SK-N-SH treated with all-trans-retinoic acid at 6 μM for 48 hours (cell line): ENCODE data around the gene UQCR11.

Experiments used
- ATAC-seq: fragments of 200-7000 bp; cut with Tn5 transposase; 3 replicates; pipeline ENCODE4 v1.9.1; 2020; ENCODE audit warnings: mild to moderate bottlenecking, moderate library complexity
- ARNTL ChIP-seq: fragments of 450-650 bp; formaldehyde crosslinking; IDR thresholded peaks from 2 replicates; pipeline ENCODE4 v1.5.0; 2020; ENCODE audit warnings: low read depth, mild to moderate bottlenecking, moderate library complexity, borderline replicate concordance
- BACH2 ChIP-seq: fragments of 250-450 bp; sonication (Bioruptor Pico); IDR thresholded peaks from 2 replicates; pipeline ENCODE4 v1.9.0; 2021; ENCODE audit warnings: mild to moderate bottlenecking, borderline replicate concordance
- CSDC2 ChIP-seq: fragments of 250-450 bp; sonication (Bioruptor Pico); IDR thresholded peaks from 2 replicates; pipeline ENCODE4 v1.5.0; 2020; ENCODE audit warnings: mild to moderate bottlenecking, moderate library complexity
- ESRRG ChIP-seq: fragments of 250-450 bp; sonication (Bioruptor Pico); IDR thresholded peaks from 2 replicates; pipeline ENCODE4 v1.6.1; 2021; ENCODE audit warnings: mild to moderate bottlenecking
- ISL1 ChIP-seq: fragments of 250-450 bp; sonication (Bioruptor Pico); IDR thresholded peaks from 2 replicates; pipeline ENCODE4 v2.1.2; 2022; ENCODE audit warnings: mild to moderate bottlenecking, moderate library complexity
- RARB ChIP-seq: fragments of 250-450 bp; sonication (Bioruptor Pico); IDR thresholded peaks from 2 replicates; pipeline ENCODE4 v1.8.0; 2021; ENCODE audit warnings: mild to moderate bottlenecking, moderate library complexity
- TOX ChIP-seq: fragments of 250-450 bp; sonication (Bioruptor Pico); IDR thresholded peaks from 2 replicates; pipeline ENCODE4 v1.8.0; 2021; ENCODE audit warnings: mild to moderate bottlenecking, moderate library complexity, borderline replicate concordance
- ZFP3 ChIP-seq: fragments of 250-450 bp; sonication (Bioruptor Pico); IDR thresholded peaks from 2 replicates; pipeline ENCODE4 v1.5.0; 2020; ENCODE audit warnings: mild to moderate bottlenecking, moderate library complexity
- ZFP30 ChIP-seq: fragments of 450-650 bp; formaldehyde crosslinking; IDR thresholded peaks from 2 replicates; pipeline ENCODE4 v1.5.0; 2022; ENCODE audit warnings: mild to moderate bottlenecking, moderate library complexity
- ZNF70 ChIP-seq: fragments of 450-650 bp; formaldehyde crosslinking; IDR thresholded peaks from 2 replicates; pipeline ENCODE4 v1.5.0; 2020; ENCODE audit warnings: mild to moderate bottlenecking, moderate library complexity
- ZNF8 ChIP-seq: fragments of 450-650 bp; formaldehyde crosslinking; IDR thresholded peaks from 2 replicates; pipeline ENCODE4 v1.5.0; 2020; ENCODE audit warnings: mild to moderate bottlenecking, moderate library complexity
- TF ChIP-seq, protein P1 (sequence below): fragments of 250-450 bp; sonication (Bioruptor Pico); IDR thresholded peaks from 2 replicates; pipeline ENCODE4 v1.8.0; 2020; ENCODE audit warnings: mild to moderate bottlenecking, moderate library complexity, borderline replicate concordance
- TF ChIP-seq, protein P2 (sequence below): fragments of 250-450 bp; sonication (Bioruptor Pico); IDR thresholded peaks from 2 replicates; pipeline ENCODE4 v1.5.0; 2020; ENCODE audit warnings: mild to moderate bottlenecking, moderate library complexity
- TF ChIP-seq, protein P3 (sequence below): fragments of 250-450 bp; sonication (Bioruptor Pico); IDR thresholded peaks from 2 replicates; pipeline ENCODE4 v1.8.0; 2021; ENCODE audit warnings: low read depth, mild to moderate bottlenecking, moderate library complexity, borderline replicate concordance
- TF ChIP-seq, protein P4 (sequence below): fragments of 250-450 bp; sonication (Bioruptor Pico); IDR thresholded peaks from 2 replicates; pipeline ENCODE4 v1.5.1; 2020; ENCODE audit warnings: low read depth, mild to moderate bottlenecking, moderate library complexity
- TF ChIP-seq, protein P5 (sequence below): fragments of 250-450 bp; sonication (Bioruptor Pico); IDR thresholded peaks from 2 replicates; pipeline ENCODE4 v1.5.1; 2021; ENCODE audit warnings: mild to moderate bottlenecking, moderate library complexity

The UQCR11 gene

DNA sequence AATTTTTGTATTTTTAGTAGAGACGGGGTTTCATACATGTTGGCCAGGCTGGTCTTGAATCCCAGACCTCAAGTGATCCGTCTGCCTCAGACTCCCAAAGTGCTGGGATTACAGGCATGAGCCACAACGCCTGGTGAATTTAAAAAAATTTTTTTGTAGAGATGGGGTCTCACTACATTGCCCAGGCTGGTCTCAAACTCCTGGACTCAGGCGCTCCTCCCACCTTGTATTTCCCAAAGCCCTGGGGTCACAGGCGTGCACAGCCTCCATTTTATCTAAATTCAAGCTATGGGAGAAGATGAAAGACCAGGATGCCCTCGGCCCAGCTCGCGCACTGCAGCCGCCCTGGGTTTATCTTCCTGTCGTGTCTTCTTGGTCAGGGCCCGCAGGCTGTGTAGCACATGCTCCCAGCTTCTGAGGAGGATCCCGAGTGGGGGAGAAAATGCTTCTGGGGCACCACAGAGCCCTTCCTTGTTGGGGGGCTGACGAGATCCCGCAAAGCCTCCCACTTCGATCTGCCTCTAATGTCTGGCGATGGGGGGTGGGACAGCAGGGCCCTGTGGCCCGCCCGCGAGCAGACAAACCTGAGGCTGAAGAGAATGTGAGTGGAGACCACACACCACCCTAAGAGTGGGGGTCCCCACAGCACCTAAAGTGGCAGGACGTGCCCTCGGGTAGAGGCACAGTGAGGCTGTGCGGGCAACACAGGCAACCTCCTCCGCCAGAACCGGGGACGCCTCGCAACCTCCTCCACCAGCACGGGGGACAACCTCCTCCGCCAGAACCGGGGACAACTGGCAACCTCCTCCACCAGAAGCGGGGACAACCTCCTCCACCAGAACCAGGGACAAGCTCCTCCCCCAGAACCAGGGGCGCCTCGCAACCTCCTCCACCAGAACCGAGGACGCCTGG is 31.3 kb upstream of the UQCR11 start (continued):
- TF ChIP-seq, protein P1, sequence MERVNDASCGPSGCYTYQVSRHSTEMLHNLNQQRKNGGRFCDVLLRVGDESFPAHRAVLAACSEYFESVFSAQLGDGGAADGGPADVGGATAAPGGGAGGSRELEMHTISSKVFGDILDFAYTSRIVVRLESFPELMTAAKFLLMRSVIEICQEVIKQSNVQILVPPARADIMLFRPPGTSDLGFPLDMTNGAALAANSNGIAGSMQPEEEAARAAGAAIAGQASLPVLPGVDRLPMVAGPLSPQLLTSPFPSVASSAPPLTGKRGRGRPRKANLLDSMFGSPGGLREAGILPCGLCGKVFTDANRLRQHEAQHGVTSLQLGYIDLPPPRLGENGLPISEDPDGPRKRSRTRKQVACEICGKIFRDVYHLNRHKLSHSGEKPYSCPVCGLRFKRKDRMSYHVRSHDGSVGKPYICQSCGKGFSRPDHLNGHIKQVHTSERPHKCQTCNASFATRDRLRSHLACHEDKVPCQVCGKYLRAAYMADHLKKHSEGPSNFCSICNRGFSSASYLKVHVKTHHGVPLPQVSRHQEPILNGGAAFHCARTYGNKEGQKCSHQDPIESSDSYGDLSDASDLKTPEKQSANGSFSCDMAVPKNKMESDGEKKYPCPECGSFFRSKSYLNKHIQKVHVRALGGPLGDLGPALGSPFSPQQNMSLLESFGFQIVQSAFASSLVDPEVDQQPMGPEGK (CRISPR knock-in tag): no peak
- no peak for TF ChIP-seq ZFP30 (CRISPR knock-in tag)
- no peak for TF ChIP-seq ESRRG (CRISPR knock-in tag)
- TF ChIP-seq RARB: no peak
- TF ChIP-seq ISL1 (CRISPR knock-in tag): no peak
- TF ChIP-seq, all 23 proteins: peak for 0

DNA sequence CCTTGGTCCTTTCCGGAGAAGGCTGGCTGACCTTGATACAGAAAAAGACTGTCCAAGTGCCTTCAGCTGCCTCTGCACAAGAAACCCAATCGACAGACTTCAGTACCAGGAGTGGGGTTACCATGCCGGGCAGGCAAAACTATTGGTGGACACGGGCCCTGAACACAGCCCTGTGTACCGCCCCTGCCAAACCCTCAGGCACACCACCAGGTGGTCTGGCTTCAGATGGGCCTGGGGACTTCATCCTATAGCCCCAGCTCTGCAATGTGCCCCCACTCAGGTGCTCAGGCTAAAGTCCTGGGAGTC is 29.6 kb upstream of the UQCR11 start:
- TF ChIP-seq BACH2 (CRISPR knock-in tag) (no peak), ZFP3 (no peak), ZNF70 (no peak), ZFP30 (CRISPR knock-in tag) (no peak), CSDC2 (CRISPR knock-in tag) (no peak), ESRRG (CRISPR knock-in tag) (no peak)
- TF ChIP-seq, protein P2, sequence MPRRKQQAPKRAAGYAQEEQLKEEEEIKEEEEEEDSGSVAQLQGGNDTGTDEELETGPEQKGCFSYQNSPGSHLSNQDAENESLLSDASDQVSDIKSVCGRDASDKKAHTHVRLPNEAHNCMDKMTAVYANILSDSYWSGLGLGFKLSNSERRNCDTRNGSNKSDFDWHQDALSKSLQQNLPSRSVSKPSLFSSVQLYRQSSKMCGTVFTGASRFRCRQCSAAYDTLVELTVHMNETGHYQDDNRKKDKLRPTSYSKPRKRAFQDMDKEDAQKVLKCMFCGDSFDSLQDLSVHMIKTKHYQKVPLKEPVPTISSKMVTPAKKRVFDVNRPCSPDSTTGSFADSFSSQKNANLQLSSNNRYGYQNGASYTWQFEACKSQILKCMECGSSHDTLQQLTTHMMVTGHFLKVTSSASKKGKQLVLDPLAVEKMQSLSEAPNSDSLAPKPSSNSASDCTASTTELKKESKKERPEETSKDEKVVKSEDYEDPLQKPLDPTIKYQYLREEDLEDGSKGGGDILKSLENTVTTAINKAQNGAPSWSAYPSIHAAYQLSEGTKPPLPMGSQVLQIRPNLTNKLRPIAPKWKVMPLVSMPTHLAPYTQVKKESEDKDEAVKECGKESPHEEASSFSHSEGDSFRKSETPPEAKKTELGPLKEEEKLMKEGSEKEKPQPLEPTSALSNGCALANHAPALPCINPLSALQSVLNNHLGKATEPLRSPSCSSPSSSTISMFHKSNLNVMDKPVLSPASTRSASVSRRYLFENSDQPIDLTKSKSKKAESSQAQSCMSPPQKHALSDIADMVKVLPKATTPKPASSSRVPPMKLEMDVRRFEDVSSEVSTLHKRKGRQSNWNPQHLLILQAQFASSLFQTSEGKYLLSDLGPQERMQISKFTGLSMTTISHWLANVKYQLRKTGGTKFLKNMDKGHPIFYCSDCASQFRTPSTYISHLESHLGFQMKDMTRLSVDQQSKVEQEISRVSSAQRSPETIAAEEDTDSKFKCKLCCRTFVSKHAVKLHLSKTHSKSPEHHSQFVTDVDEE: no peak
- TF ChIP-seq, protein P3, sequence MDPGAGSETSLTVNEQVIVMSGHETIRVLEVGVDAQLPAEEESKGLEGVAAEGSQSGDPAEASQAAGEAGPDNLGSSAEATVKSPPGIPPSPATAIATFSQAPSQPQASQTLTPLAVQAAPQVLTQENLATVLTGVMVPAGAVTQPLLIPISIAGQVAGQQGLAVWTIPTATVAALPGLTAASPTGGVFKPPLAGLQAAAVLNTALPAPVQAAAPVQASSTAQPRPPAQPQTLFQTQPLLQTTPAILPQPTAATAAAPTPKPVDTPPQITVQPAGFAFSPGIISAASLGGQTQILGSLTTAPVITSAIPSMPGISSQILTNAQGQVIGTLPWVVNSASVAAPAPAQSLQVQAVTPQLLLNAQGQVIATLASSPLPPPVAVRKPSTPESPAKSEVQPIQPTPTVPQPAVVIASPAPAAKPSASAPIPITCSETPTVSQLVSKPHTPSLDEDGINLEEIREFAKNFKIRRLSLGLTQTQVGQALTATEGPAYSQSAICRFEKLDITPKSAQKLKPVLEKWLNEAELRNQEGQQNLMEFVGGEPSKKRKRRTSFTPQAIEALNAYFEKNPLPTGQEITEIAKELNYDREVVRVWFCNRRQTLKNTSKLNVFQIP (CRISPR knock-in tag): no peak
- TF ChIP-seq, protein P4, sequence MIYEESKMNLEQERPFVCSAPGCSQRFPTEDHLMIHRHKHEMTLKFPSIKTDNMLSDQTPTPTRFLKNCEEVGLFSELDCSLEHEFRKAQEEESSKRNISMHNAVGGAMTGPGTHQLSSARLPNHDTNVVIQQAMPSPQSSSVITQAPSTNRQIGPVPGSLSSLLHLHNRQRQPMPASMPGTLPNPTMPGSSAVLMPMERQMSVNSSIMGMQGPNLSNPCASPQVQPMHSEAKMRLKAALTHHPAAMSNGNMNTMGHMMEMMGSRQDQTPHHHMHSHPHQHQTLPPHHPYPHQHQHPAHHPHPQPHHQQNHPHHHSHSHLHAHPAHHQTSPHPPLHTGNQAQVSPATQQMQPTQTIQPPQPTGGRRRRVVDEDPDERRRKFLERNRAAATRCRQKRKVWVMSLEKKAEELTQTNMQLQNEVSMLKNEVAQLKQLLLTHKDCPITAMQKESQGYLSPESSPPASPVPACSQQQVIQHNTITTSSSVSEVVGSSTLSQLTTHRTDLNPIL (CRISPR knock-in tag): no peak
- TF ChIP-seq, protein P1 (CRISPR knock-in tag): no peak
- TF ChIP-seq, all 23 proteins: peak for 0
- no peak for ATAC-seq

DNA sequence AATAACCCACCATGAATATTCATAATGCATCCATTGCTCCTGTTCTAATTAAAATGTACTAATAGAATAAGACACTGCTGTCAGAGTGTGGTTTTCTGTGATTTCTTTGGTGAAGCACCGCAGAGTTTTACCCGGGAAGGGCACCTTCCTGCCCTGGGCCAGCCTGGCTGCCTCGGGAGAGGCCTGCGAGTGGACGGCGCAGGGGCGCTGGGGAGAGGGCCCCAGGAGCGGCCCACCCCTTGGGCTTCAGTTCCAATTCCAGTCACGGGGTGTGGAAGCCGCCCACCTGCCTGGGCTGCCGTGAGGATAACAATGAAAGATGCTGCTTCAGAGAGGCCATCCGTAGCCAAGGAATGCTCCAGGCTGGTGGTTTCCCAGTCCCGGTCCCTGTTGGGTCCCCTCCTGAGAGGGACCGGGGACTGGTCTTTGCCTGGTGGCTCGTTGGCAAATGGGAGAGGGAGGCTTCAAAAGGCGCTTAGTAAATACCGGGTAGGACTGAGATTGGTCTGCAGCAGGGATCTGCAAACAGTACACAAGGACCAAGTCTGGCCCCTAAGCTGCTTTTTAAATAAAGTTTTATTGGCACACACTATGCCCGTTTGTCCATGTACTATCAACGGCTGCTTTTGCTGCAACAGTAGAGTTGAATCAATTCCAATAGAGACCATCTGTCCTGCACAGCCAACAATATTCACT is 29.1 kb upstream of the UQCR11 start:
- no peak for ATAC-seq
- no peak for TF ChIP-seq CSDC2 (CRISPR knock-in tag)
- TF ChIP-seq ZNF8 (CRISPR knock-in tag): no peak
- TF ChIP-seq, protein P5, sequence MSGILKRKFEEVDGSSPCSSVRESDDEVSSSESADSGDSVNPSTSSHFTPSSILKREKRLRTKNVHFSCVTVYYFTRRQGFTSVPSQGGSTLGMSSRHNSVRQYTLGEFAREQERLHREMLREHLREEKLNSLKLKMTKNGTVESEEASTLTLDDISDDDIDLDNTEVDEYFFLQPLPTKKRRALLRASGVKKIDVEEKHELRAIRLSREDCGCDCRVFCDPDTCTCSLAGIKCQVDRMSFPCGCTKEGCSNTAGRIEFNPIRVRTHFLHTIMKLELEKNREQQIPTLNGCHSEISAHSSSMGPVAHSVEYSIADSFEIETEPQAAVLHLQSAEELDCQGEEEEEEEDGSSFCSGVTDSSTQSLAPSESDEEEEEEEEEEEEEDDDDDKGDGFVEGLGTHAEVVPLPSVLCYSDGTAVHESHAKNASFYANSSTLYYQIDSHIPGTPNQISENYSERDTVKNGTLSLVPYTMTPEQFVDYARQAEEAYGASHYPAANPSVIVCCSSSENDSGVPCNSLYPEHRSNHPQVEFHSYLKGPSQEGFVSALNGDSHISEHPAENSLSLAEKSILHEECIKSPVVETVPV (CRISPR knock-in tag): no peak
- TF ChIP-seq, protein P4 (CRISPR knock-in tag): no peak
- TF ChIP-seq, protein P2: no peak
- TF ChIP-seq TOX (CRISPR knock-in tag): no peak
- TF ChIP-seq RARB: no peak
- TF ChIP-seq, protein P1 (CRISPR knock-in tag): no peak
- no peak for TF ChIP-seq ARNTL (CRISPR knock-in tag)
- TF ChIP-seq ZFP3: no peak
